ENCODE measurements around the gene IRF4.

DNA sequence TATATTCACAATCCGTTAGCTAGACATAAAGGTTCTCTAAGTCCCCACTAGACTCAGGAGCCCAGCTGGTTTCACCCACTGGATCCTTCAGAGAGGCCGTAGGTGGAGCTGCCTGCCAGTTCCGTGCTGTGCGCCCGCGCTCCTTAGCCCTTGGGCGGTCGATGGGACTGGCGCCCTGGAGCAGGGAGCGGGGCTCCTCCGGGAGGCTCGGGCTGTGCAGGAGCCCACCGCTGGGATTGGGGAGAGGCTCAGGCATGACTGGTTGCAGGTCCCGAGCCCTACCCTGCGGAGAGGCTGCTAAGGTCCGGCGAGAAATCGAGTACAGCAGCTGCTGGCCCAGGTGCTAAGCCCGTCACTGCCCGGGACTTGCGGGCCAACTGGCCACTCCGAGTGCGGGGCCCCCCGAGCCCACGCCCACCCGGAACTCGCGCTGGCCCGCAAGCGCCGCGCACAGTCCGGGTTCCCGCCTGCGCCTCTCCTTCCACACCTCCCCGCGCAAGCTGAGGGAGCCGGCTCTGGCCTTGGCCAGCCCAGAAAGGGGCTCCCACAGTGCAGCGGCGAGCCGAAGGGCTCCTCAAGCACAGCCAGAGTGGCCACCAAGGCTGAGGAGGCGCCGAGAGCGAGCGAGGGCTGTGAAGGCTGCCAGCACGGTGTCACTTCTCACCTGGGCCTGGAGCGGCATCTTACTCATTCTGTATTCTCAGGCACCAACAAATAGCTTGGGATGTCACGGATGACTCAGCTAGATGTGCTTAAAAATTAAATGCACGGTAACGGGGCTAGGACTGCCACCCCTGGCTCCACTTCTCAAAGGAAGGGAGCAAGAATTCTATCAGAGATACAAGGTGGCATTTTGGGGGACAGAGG lies 44.1 kb downstream of the IRF4 start:
- TF ChIP-seq POLR2A (IDR thresholded peaks at IDR 0.05; ENCODE audit: low read depth, low read length) (no peak), TAF1 (IDR thresholded peaks at IDR 0.05; ENCODE audit: borderline replicate concordance, low read depth, low read length) (no peak)
